ENCODE measurements around the gene SERPINB7. TPM values are rescaled to one million over a fixed set of nuclear protein-coding genes. Genes with fewer than 3 reads are reported as not detected.

Gene SERPINB7
- total and polyA plus RNA-seq, 2 experiments from 2014 or later: not detected

- no peak overlapping the region for H3K27ac Mint-ChIP-seq
- Histone ChIP-seq H4K20me1 (replicated peaks; ENCODE audit: insufficient read depth) (no peaks in the 10 kb centered on the region), H3K4me2 (no peak overlapping the region), H3K9me2 (ENCODE audit: insufficient read depth) (no peaks in the 10 kb centered on the region), H2AFZ (no peak overlapping the region), H3K4me3 (no peak overlapping the region), H3K27me3 (ENCODE audit: insufficient read depth) (no peaks in the 10 kb centered on the region), H3K27ac (ENCODE audit: low read depth) (no peak overlapping the region), H3K4me1 (ENCODE audit: insufficient read depth) (no peaks in the 10 kb centered on the region), H3F3A (replicated peaks; ENCODE audit: low read depth) (no peaks in the 10 kb centered on the region), H3K36me3 (ENCODE audit: insufficient read depth) (no peaks in the 10 kb centered on the region), H3K79me2 (replicated peaks; ENCODE audit: insufficient read depth) (no peaks in the 10 kb centered on the region)
- no peak for DNase-seq (ENCODE audit: low spot score)
- ATAC-seq: no peak
- no peaks in the 10 kb centered on the region for H3K4me1 Mint-ChIP-seq
- no peaks in the 10 kb centered on the region for H3K36me3 Mint-ChIP-seq (ENCODE audit: low read depth)
- TF ChIP-seq EZH2phosphoT487 (IDR thresholded peaks at IDR 0.05; ENCODE audit: unreplicated experiment) (no peak), STAT1 (IDR thresholded peaks at IDR 0.05; ENCODE audit: unreplicated experiment) (no peak), NANOG (IDR thresholded peaks at IDR 0.05; ENCODE audit: borderline replicate concordance) (no peak), JUNB (IDR thresholded peaks at IDR 0.05; ENCODE audit: unreplicated experiment) (no peak)
- TF ChIP-seq, protein P1, sequence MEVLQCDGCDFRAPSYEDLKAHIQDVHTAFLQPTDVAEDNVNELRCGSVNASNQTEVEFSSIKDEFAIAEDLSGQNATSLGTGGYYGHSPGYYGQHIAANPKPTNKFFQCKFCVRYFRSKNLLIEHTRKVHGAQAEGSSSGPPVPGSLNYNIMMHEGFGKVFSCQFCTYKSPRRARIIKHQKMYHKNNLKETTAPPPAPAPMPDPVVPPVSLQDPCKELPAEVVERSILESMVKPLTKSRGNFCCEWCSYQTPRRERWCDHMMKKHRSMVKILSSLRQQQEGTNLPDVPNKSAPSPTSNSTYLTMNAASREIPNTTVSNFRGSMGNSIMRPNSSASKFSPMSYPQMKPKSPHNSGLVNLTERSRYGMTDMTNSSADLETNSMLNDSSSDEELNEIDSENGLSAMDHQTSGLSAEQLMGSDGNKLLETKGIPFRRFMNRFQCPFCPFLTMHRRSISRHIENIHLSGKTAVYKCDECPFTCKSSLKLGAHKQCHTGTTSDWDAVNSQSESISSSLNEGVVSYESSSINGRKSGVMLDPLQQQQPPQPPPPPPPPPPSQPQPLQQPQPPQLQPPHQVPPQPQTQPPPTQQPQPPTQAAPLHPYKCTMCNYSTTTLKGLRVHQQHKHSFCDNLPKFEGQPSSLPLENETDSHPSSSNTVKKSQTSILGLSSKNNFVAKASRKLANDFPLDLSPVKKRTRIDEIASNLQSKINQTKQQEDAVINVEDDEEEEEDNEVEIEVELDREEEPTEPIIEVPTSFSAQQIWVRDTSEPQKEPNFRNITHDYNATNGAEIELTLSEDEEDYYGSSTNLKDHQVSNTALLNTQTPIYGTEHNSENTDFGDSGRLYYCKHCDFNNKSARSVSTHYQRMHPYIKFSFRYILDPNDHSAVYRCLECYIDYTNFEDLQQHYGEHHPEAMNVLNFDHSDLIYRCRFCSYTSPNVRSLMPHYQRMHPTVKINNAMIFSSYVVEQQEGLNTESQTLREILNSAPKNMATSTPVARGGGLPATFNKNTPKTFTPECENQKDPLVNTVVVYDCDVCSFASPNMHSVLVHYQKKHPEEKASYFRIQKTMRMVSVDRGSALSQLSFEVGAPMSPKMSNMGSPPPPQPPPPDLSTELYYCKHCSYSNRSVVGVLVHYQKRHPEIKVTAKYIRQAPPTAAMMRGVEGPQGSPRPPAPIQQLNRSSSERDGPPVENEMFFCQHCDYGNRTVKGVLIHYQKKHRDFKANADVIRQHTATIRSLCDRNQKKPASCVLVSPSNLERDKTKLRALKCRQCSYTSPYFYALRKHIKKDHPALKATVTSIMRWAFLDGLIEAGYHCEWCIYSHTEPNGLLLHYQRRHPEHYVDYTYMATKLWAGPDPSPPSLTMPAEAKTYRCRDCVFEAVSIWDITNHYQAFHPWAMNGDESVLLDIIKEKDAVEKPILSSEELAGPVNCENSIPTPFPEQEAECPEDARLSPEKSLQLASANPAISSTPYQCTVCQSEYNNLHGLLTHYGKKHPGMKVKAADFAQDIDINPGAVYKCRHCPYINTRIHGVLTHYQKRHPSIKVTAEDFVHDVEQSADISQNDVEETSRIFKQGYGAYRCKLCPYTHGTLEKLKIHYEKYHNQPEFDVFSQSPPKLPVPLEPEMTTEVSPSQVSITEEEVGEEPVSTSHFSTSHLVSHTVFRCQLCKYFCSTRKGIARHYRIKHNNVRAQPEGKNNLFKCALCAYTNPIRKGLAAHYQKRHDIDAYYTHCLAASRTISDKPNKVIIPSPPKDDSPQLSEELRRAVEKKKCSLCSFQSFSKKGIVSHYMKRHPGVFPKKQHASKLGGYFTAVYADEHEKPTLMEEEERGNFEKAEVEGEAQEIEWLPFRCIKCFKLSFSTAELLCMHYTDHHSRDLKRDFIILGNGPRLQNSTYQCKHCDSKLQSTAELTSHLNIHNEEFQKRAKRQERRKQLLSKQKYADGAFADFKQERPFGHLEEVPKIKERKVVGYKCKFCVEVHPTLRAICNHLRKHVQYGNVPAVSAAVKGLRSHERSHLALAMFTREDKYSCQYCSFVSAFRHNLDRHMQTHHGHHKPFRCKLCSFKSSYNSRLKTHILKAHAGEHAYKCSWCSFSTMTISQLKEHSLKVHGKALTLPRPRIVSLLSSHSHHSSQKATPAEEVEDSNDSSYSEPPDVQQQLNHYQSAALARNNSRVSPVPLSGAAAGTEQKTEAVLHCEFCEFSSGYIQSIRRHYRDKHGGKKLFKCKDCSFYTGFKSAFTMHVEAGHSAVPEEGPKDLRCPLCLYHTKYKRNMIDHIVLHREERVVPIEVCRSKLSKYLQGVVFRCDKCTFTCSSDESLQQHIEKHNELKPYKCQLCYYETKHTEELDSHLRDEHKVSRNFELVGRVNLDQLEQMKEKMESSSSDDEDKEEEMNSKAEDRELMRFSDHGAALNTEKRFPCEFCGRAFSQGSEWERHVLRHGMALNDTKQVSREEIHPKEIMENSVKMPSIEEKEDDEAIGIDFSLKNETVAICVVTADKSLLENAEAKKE (CRISPR knock-in tag; IDR thresholded peaks at IDR 0.05): no peak
- H3K27me3 Mint-ChIP-seq (ENCODE audit: insufficient read depth, low read depth, poor library complexity): no peaks in the 10 kb centered on the region
- no peaks in the 10 kb centered on the region for H3K9me3 Mint-ChIP-seq
- H3K4me3 Mint-ChIP-seq: no peak overlapping the region
Observed at GRCh38 chr18:63788447-63789096, 13.4 kb downstream of the SERPINB7 start.

GRCh38 chr18:63789327-63789726, 14.1 kb downstream of the SERPINB7 start:
- H3K36me3 ChIP-seq (ENCODE audit: insufficient read depth): no peaks in the 10 kb centered on the region
- no peak overlapping the region for H3K4me2 ChIP-seq
- no peak overlapping the region for H2AFZ ChIP-seq
- no peaks in the 10 kb centered on the region for H3F3A ChIP-seq (replicated peaks; ENCODE audit: low read depth)
- no peak overlapping the region for H3K27ac Mint-ChIP-seq
- no peaks in the 10 kb centered on the region for H3K4me1 Mint-ChIP-seq
- no peaks in the 10 kb centered on the region for H4K20me1 ChIP-seq (replicated peaks; ENCODE audit: insufficient read depth)
- no peak overlapping the region for H3K4me3 ChIP-seq
- no peaks in the 10 kb centered on the region for H3K79me2 ChIP-seq (replicated peaks; ENCODE audit: insufficient read depth)
- TF ChIP-seq CREB1 (CRISPR knock-in tag; IDR thresholded peaks at IDR 0.05; ENCODE audit: low read depth) (no peak), POLR2AphosphoS5 (IDR thresholded peaks at IDR 0.05; ENCODE audit: low read depth) (no peak), EZH2 (IDR thresholded peaks at IDR 0.05; ENCODE audit: low read depth, unreplicated experiment) (no peak), EZH2phosphoT487 (IDR thresholded peaks at IDR 0.05; ENCODE audit: unreplicated experiment) (no peak)
- H3K27me3 Mint-ChIP-seq (ENCODE audit: insufficient read depth, low read depth, poor library complexity): no peaks in the 10 kb centered on the region
- H3K9me3 Mint-ChIP-seq: no peaks in the 10 kb centered on the region
- DNase-seq (ENCODE audit: low spot score): no peak
- no peaks in the 10 kb centered on the region for H3K36me3 Mint-ChIP-seq (ENCODE audit: low read depth)
- no peak for ATAC-seq
- H3K9me2 ChIP-seq (ENCODE audit: insufficient read depth): no peaks in the 10 kb centered on the region
- no peak overlapping the region for H3K27ac ChIP-seq (ENCODE audit: low read depth)
- no peaks in the 10 kb centered on the region for H3K27me3 ChIP-seq (ENCODE audit: insufficient read depth)
- H3K4me3 Mint-ChIP-seq: no peak overlapping the region
- no peaks in the 10 kb centered on the region for H3K4me1 ChIP-seq (ENCODE audit: insufficient read depth)
